Karpas-422 (cell line): ENCODE results near the gene ZMYND19. TPM values are rescaled to one million over a fixed set of nuclear protein-coding genes. Genes with fewer than 3 reads are reported as not detected.
A peak's percentile ranks its signal among the peaks of the same experiment; 100 is the strongest.
"Not testable (repeated sequence)": the region's sequence is repeated elsewhere in the genome, so short reads cannot be mapped to it uniquely, and the experiment has no call there.

Experiments used
- DNase-seq: peaks from one replicate; pipeline ENCODE4 v3.0.0-alpha.2; 2015
- H2AFZ ChIP-seq: fragments of 200-600 bp; sonication (generic); 2 replicates; pipeline ENCODE4 v1.6.1; 2014; ENCODE audit warnings: antibody characterized with exemption, low read length, mixed read lengths
- H3K27ac ChIP-seq: fragments of 200-600 bp; sonication (generic); 2 replicates; pipeline ENCODE4 v1.5.1; 2014; ENCODE audit warnings: mild to moderate bottlenecking, low read length, moderate library complexity
- H3K27me3 ChIP-seq: fragments of 200-600 bp; sonication (generic); 2 replicates; pipeline ENCODE4 v1.6.1; 2014; ENCODE audit warnings: low read length, mixed read lengths
- H3K36me3 ChIP-seq: fragments of 200-600 bp; sonication (generic); 2 replicates; pipeline ENCODE4 v1.6.1; 2014; ENCODE audit warnings: low read length, mixed read lengths; ENCODE audit not compliant: insufficient read depth
- H3K4me1 ChIP-seq: fragments of 200-600 bp; sonication (generic); 2 replicates; pipeline ENCODE4 v1.6.1; 2014; ENCODE audit warnings: mild to moderate bottlenecking, low read length, mixed read lengths
- H3K4me2 ChIP-seq: fragments of 200-600 bp; sonication (generic); 2 replicates; pipeline ENCODE4 v1.6.1; 2014; ENCODE audit warnings: low read length, low read depth, mild to moderate bottlenecking; ENCODE audit not compliant: poor library complexity, severe bottlenecking
- H3K4me3 ChIP-seq: fragments of 200-600 bp; sonication (generic); 2 replicates; pipeline ENCODE4 v1.5.1; 2014; ENCODE audit warnings: mild to moderate bottlenecking, antibody characterized with exemption, low read length, mixed read lengths
- H3K79me2 ChIP-seq: fragments of 200-600 bp; sonication (generic); 2 replicates; pipeline ENCODE4 v1.6.1; 2014; ENCODE audit warnings: mild to moderate bottlenecking, low read length, mixed read lengths
- H3K9ac ChIP-seq: fragments of 200-600 bp; sonication (generic); 2 replicates; pipeline ENCODE4 v1.6.0; 2014; ENCODE audit warnings: low read length
- H3K9me2 ChIP-seq: fragments of 200-600 bp; sonication (generic), shearing (Covaris generic); replicated peaks from 2 replicates; pipeline ENCODE4 v1.6.0; 2014; ENCODE audit warnings: mild to moderate bottlenecking, low read length, moderate library complexity; ENCODE audit not compliant: insufficient read depth
- H3K9me3 ChIP-seq: fragments of 300-700, 200-600 bp; sonication (generic); 2 replicates; pipeline ENCODE4 v1.6.1; 2014; ENCODE audit warnings: low read length, mixed read lengths
- H4K20me1 ChIP-seq: fragments of 200-600 bp; sonication (generic); 2 replicates; pipeline ENCODE4 v1.6.1; 2014; ENCODE audit warnings: mild to moderate bottlenecking, antibody characterized with exemption, low read length, low read depth; ENCODE audit not compliant: insufficient read depth
- total RNA-seq: library from RNA; depleted of rRNA; stranded (reverse); fragments of >200 nt; shearing (Covaris generic); gene quantifications from 2 replicates; pipeline ENCODE4 v1.2.3, GENCODE V29; 2014; ENCODE audit warnings: low replicate concordance

ZMYND19 gene
- total RNA-seq, 1 experiment from 2014 or later: 18.8 TPM

GRCh38 chr9:137544176-137544760, 46.0 kb downstream of the ZMYND19 start:
- Histone ChIP-seq H3K9ac (no peak overlapping the region), H3K9me2 (no peaks in the 10 kb centered on the region)

DNA sequence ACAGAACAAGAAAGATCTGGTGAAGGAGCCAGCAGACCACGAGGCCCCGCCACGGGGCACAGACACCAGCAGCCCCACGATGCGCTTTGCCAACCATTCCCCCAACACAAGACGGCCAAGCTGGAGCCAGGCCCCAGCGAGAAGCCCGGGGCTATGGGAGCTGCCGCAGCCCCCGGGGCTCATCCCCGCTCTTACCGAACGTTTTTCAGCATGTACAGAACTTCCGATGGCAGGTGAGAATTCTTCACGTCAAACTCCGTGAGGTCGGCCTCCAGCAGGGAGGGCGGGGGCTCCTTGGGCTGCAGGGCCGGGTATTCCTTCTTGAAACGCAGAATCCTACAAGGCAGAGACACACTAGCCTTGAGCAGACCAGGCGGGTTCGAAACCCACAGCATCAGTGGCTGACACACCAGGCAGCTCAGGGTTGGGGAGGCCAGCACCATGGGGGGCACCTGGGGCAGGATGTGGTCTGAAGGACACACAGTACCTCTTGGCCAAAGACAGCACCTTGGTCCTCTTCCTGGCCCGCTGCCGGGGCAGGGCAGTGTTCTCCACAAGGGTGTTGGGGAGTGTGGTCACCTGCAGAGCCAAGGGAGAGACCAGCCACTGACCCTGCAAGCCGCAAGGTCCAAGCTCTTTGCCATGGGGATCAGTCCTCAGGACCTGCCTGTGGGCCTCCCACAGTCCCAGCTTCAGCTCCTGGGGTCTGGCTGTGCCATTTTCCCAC, 46.9 kb downstream of the ZMYND19 start:
- H3K27me3 ChIP-seq: no peaks in the 10 kb centered on the region
- DNase-seq: no peak
- H3K4me1 ChIP-seq: no peaks in the 10 kb centered on the region
- no peaks in the 10 kb centered on the region for H3K9me3 ChIP-seq
- no peak overlapping the region for H2AFZ ChIP-seq
- H3K9ac ChIP-seq: no peak overlapping the region
- no peaks in the 10 kb centered on the region for H3K36me3 ChIP-seq
- no peaks in the 10 kb centered on the region for H4K20me1 ChIP-seq
- no peak overlapping the region for H3K4me3 ChIP-seq
- H3K4me2 ChIP-seq: no peak overlapping the region
- no peaks in the 10 kb centered on the region for H3K9me2 ChIP-seq
- H3K79me2 ChIP-seq: no peaks in the 10 kb centered on the region
- no peak overlapping the region for H3K27ac ChIP-seq

More at GRCh38 chr9:137544176-137544760, 46.0 kb downstream of the ZMYND19 start:
- DNase-seq: no peak
- Histone ChIP-seq H4K20me1 (no peaks in the 10 kb centered on the region), H3K4me1 (no peaks in the 10 kb centered on the region), H3K36me3 (no peaks in the 10 kb centered on the region), H3K4me3 (no peak overlapping the region), H3K4me2 (no peak overlapping the region), H3K9me3 (no peaks in the 10 kb centered on the region), H3K27ac (no peak overlapping the region), H3K27me3 (no peaks in the 10 kb centered on the region), H2AFZ (no peak overlapping the region), H3K79me2 (no peaks in the 10 kb centered on the region)

- no peaks in the 10 kb centered on the region for H3K36me3 ChIP-seq
- no peaks in the 10 kb centered on the region for H3K4me1 ChIP-seq
- no peak overlapping the region for H3K9ac ChIP-seq
- no peaks in the 10 kb centered on the region for H4K20me1 ChIP-seq
- no peaks in the 10 kb centered on the region for H3K9me3 ChIP-seq
- no peaks in the 10 kb centered on the region for H3K79me2 ChIP-seq
- no peak overlapping the region for H2AFZ ChIP-seq
- H3K9me2 ChIP-seq: no peaks in the 10 kb centered on the region
- H3K27ac ChIP-seq: no peak overlapping the region
- no peak for DNase-seq
- H3K4me2 ChIP-seq: no peak overlapping the region
- no peak overlapping the region for H3K4me3 ChIP-seq
- H3K27me3 ChIP-seq: no peaks in the 10 kb centered on the region
Observed at GRCh38 chr9:137542486-137542885, 47.8 kb downstream of the ZMYND19 start.

DNA sequence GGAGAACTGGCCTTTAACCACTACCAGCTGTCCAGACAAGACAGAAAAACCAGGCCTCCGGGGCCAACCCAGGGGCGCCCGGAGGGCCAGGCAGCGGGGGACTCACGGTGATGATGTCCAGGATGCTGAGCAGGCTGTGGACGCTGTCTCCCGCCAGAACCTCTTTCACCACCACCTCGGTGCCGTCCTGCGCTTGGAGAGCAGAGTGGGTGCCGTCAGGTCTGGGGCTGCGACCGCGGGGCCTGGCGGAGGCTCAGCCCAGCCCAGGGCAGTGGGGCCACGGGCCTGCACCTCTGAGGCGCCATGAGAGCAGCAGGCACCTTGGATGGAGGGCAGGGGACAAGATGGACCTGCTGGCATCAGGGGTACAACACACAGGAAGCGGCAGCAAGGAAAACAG, 49.8 kb downstream of the ZMYND19 start:
- Histone ChIP-seq H3K4me3 (no peak overlapping the region), H2AFZ (no peak overlapping the region), H3K79me2 (no peaks in the 10 kb centered on the region), H3K27me3 (no peaks in the 10 kb centered on the region), H4K20me1 (no peaks in the 10 kb centered on the region), H3K9me2 (no peaks in the 10 kb centered on the region), H3K36me3 (no peaks in the 10 kb centered on the region), H3K9ac (no peak overlapping the region), H3K9me3 (no peaks in the 10 kb centered on the region), H3K4me2 (no peak overlapping the region), H3K4me1 (no peaks in the 10 kb centered on the region), H3K27ac (no peak overlapping the region)
- DNase-seq: no peak

DNA sequence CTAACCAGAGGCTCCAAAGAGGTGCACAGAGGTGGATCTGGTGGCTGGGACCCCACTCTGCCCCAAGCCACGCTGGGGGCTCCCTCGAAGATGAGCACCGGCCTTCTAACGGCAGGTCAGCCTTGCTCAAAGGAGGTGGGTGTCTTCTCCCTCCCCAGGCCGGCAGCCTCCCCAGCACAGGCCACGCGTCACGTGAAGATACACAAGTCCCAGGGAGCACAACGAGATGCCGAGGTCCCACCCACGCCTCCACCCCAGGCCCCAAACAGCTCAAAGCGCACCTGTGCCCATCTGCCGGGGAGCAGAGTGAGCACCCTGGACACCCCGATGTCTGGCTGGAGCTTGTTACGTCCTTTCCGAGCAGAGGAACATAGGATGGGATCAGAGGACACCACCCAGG, 52.3 kb downstream of the ZMYND19 start:
- Histone ChIP-seq H3K27me3 (no peaks in the 10 kb centered on the region), H3K27ac (no peak overlapping the region), H3K4me3 (no peak overlapping the region), H4K20me1 (0 out of 2 replicates have a peak, but pooled peaks cover 5% of the 10 kb centered on the region), H3K9me2 (no peaks in the 10 kb centered on the region), H3K4me2 (no peak overlapping the region), H3K9me3 (no peaks in the 10 kb centered on the region), H3K9ac (no peak overlapping the region), H3K4me1 (peaks cover 6% of the 10 kb centered on the region), H3K36me3 (no peaks in the 10 kb centered on the region), H2AFZ (no peak overlapping the region), H3K79me2 (no peaks in the 10 kb centered on the region)
- no peak for DNase-seq

DNA sequence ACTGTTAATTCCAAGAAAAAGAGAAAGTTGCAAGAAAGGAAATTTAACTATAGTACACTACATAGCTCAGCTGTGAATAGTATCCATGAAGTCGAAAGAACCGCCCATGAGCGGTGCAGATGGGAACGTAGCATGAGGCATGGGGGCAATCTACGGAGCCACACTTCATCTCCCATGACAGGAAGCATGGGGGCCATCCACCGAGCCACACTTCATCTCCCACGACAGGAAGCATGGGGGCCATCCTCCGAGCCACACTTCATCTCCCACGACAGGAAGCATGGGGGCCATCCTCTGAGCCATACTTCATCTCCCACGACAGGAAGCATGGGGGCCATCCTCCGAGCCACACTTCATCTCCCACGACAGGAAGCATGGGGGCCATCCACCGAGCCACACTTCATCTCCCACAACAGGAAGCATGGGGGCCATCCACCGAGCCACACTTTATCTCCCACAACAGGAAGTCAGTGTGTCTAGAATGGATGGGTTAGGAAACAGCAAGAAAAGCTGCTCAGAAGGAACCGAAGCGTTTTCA, 53.6 kb downstream of the ZMYND19 start:
- H3K4me1 ChIP-seq, H3K4me3 ChIP-seq, H3K9ac ChIP-seq, H3K27ac ChIP-seq, H3K27me3 ChIP-seq, H3K79me2 ChIP-seq, H3K4me2 ChIP-seq, H3K9me3 ChIP-seq, H3K9me2 ChIP-seq, H2AFZ ChIP-seq, H3K36me3 ChIP-seq, DNase-seq, H4K20me1 ChIP-seq: not testable (repeated sequence)

DNA sequence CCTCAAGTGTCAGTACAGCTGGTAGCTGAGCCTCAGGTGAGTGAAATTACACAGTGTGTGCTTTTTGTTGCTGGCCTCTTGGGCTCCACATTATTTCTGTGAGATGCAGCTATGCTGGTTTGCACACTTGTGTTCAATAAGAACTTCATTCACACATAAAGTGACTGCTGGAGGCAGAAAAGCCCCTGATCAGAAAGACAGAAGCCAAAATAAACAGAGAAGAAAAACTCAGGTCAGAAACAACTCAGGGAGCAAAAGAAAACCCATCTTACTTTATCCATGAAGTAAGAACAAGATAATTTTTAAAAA, 55.2 kb downstream of the ZMYND19 start:
- Histone ChIP-seq H4K20me1 (0 out of 2 replicates have a peak, but pooled peaks cover 7% of the 10 kb centered on the region), H3K4me1 (peaks cover 6% of the 10 kb centered on the region), H3K79me2 (no peaks in the 10 kb centered on the region), H3K4me2 (no peak overlapping the region), H3K27ac (no peak overlapping the region), H3K4me3 (no peak overlapping the region), H3K9me3 (no peaks in the 10 kb centered on the region), H3K27me3 (no peaks in the 10 kb centered on the region), H3K36me3 (no peaks in the 10 kb centered on the region), H3K9me2 (no peaks in the 10 kb centered on the region), H3K9ac (peak overlapping the region; percentile 51; the same call in 1 of the 2 replicates), H2AFZ (peak overlapping the region; percentile 91; the same call in 1 of the 2 replicates)
- no peak for DNase-seq

- H3K4me3 ChIP-seq: no peak overlapping the region
- H3K4me2 ChIP-seq: no peak overlapping the region
- H3K4me1 ChIP-seq: peaks cover 6% of the 10 kb centered on the region
- H3K79me2 ChIP-seq: no peaks in the 10 kb centered on the region
- peak; percentile 85 for DNase-seq
- H3K9me2 ChIP-seq: no peaks in the 10 kb centered on the region
- no peaks in the 10 kb centered on the region for H3K27me3 ChIP-seq
- H3K9me3 ChIP-seq: no peaks in the 10 kb centered on the region
- H3K27ac ChIP-seq: no peak overlapping the region
- H3K9ac ChIP-seq: peak overlapping the region; percentile 51; the same call in 1 of the 2 replicates
- H4K20me1 ChIP-seq: 0 out of 2 replicates have a peak, but pooled peaks cover 7% of the 10 kb centered on the region
- H3K36me3 ChIP-seq: no peaks in the 10 kb centered on the region
- H2AFZ ChIP-seq: peak overlapping the region; percentile 91; the same call in 1 of the 2 replicates
Observed at GRCh38 chr9:137534256-137535119, 55.8 kb downstream of the ZMYND19 start.
